Esophagus squamous epithelium (tissue), 5 donors: ENCODE measurements around the gene NAV2. TPM values are rescaled to one million over a fixed set of nuclear protein-coding genes. Genes with fewer than 3 reads are reported as not detected.

Experiments
- DNase-seq: peaks from one replicate; lab custom pipeline; 2025; lab: John Stamatoyannopoulos, UW
- H3K27ac ChIP-seq, 4 donors: fragments of 200-600 bp; sonication (generic); one replicate each; pipeline ENCODE4 v1.5.1; 2016 to 2019; ENCODE audit warnings: mild to moderate bottlenecking in 1 of 4
- H3K27me3 ChIP-seq, 4 donors: fragments of 200-600 bp; sonication (generic); 1 replicate in 3 of 4; 2 replicates in 1 of 4; pipeline versions ENCODE4 v1.5.1 to v1.6.0; 2017 to 2021; ENCODE audit warnings: antibody characterized with exemption in 1 of 4
- H3K36me3 ChIP-seq, 3 donors: fragments of 200-600 bp; sonication (generic); one replicate each; pipeline ENCODE4 v1.5.1; 2016 to 2019
- H3K4me1 ChIP-seq, 3 donors: fragments of 200-600 bp; sonication (generic); one replicate each; pipeline ENCODE4 v1.5.1; 2017 to 2019
- H3K4me3 ChIP-seq, 4 donors: fragments of 200-600 bp; sonication (generic); 1 replicate in 3 of 4; 2 replicates in 1 of 4; pipeline ENCODE4 v1.5.1; 2016 to 2019; ENCODE audit warnings: mild to moderate bottlenecking in 2 of 4, moderate library complexity in 1 of 4
- H3K9me3 ChIP-seq, 3 donors: fragments of 200-600 bp; sonication (generic); one replicate each; pipeline ENCODE4 v1.5.1; 2016 to 2019
- CTCF ChIP-seq, 6 experiments: fragments of 450-650 bp in 4 of 6; fragments of 200-600 bp in 2 of 6; sonication (generic) in 2 of 6; IDR thresholded peaks; one replicate each; pipeline ENCODE4 v1.5.1; 2016 to 2019; ENCODE audit warnings: antibody characterized with exemption in 6 of 6, mild to moderate bottlenecking in 4 of 6, moderate library complexity in 4 of 6
- POLR2A ChIP-seq, 4 donors: fragments of 450-650 bp; IDR thresholded peaks; one replicate each; pipeline ENCODE4 v1.6.1; 2017; ENCODE audit warnings: antibody characterized with exemption in 4 of 4, mild to moderate bottlenecking in 4 of 4, moderate library complexity in 3 of 4
- WGBS, 2 donors: methylation state at CpG; one replicate each; pipeline ENCODE4 v1.1.5; 2018; 5-methylcytosine and 5-hydroxymethylcytosine counted together
- intact Hi-C: fragments of 100-400 bp; cut with DNase I; formaldehyde crosslinking; loops from one replicate; pipeline ENCODE4 v1.15.0; 2022
- total RNA-seq, 4 donors: library from RNA; depleted of rRNA; stranded (reverse); fragments of >200 nt; gene quantifications; one replicate each; pipeline ENCODE4 v1.1.0, GENCODE V29; 2016
- donor health status: DM: yes; HTN: yes; CAD: no.

Gene NAV2
- total RNA-seq, 4 donors from 2014 or later = 4.9 to 19.1 (median 14.6) TPM

DNA sequence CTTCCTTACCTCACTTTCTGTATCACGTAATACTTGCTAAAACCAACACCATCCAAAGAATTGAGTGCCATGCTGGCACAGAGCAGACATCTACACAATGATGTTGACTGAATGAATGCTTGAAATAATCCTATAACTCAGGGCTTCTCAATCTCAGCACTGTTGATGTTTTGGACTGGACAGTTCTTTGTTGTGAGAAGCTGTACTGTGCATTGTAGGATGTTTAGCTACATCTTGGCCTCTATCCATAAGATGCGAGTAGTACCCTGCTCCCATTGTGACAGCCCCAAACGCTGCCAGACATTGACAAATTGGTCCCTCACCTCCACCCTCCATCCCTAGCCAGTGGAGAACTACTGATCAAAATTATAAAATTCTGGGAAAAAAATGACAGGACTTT is 153.4 kb downstream of the NAV2 start:
- H3K36me3 ChIP-seq = no peaks in the 10 kb centered on the region
- 75 to 77% methylated on average over 3 of the region's 3 CpGs for WGBS, 2 donors
- no peak overlapping the region for H3K4me3 ChIP-seq
- TF ChIP-seq CTCF (IDR thresholded peaks at IDR 0.05) (no peak), POLR2A (IDR thresholded peaks at IDR 0.05) (no peak)
- H3K27me3 ChIP-seq = no peaks in the 10 kb centered on the region
- intact Hi-C loops = no loop called here
- H3K9me3 ChIP-seq = no peaks in the 10 kb centered on the region
- H3K4me1 ChIP-seq = peaks cover 7 to 44% (median 17%) of the 10 kb centered on the region in 3 donors
- DNase-seq = no peak
- H3K27ac ChIP-seq = no peak overlapping the region

DNA sequence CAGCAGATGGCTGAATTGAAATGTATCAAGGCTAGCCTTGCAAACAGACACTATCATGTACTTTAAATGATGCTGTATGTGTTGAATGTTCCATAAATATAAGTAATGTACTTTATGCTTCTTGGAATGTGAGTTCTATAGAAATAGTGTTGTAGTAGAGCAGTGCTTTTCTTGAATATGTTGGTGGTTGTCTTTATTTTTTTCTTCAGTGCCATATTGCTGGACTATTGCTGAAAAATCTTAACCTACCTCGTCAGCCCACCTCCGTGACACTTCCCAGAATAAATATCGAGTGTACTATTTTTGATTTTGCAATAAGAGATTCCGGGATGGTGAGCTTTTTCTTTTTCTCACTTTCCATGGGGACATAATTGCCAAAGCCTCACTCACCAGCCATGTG is 153.9 kb downstream of the NAV2 start:
- H3K4me1 ChIP-seq = peaks cover 7 to 48% (median 17%) of the 10 kb centered on the region in 3 donors
- 69 to 80% methylated on average over 4 of the region's 4 CpGs for WGBS, 2 donors
- intact Hi-C loops = no loop called here

DNA sequence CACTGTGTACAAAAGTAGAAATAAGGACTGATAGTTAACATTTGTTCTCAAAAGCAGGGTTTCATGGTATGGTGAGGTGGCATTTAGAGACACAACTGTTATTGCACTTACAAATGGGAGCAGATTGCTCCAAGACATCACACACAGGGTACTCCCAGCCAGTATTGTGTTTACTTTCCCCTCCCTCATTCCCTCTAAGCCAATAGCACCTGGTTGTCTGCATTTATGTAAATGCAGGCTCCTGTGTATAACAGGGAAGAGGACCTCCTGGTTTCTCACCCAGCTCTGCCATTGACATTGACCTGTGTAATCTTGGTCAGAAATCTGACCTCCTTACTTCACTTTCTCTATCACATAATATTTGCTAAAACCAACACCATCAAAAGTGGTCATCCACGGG is 154.4 kb downstream of the NAV2 start:
- intact Hi-C loops = no loop called here
- H3K9me3 ChIP-seq = no peaks in the 10 kb centered on the region
- no peak overlapping the region for H3K27ac ChIP-seq
- no peak for TF ChIP-seq POLR2A (IDR thresholded peaks at IDR 0.05)
- H3K4me3 ChIP-seq = no peak overlapping the region
- H3K27me3 ChIP-seq = no peaks in the 10 kb centered on the region
- DNase-seq = no peak
- 57 to 100% methylated on average over 1 of the region's 1 CpG for WGBS, 2 donors
- no peaks in the 10 kb centered on the region for H3K36me3 ChIP-seq
- H3K4me1 ChIP-seq = peaks cover 7 to 53% (median 17%) of the 10 kb centered on the region in 3 donors

More for the DNA sequence above, 153.9 kb downstream of the NAV2 start:
- H3K9me3 ChIP-seq = no peaks in the 10 kb centered on the region
- H3K4me3 ChIP-seq = no peak overlapping the region
- H3K27me3 ChIP-seq = no peaks in the 10 kb centered on the region
- TF ChIP-seq CTCF (IDR thresholded peaks at IDR 0.05) (no peak), POLR2A (IDR thresholded peaks at IDR 0.05) (no peak)
- no peaks in the 10 kb centered on the region for H3K36me3 ChIP-seq
- no peak overlapping the region for H3K27ac ChIP-seq
- no peak for DNase-seq

DNA sequence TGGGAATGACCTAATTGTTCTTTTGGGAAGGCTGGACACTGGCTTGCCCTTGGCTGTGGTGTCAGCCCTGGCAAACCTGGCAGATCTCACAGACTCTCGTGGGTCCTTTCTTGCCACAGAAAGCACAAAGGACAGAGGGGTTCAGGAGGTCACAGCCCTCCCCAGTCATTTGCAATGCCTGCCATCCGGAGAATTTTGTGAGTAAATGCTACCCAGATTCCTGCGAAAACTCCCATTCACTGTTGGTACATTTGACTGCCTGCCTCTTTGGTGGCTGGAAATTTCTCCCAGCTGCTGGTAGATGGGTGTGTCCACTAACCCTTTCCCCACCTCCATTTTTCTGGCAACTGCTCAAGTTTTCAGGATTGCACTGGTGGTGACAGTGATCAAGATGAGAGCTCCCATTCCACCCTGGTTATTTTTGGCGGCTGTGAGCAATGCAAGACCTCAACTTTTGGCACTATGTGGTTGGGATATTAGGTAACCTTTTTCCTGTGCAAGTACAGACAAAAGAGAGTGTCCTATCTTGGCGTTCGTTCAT is 155.7 kb downstream of the NAV2 start:
- TF ChIP-seq POLR2A (IDR thresholded peaks at IDR 0.05) (no peak), CTCF (IDR thresholded peaks at IDR 0.05) (no peak)
- Histone ChIP-seq H3K27me3 (no peaks in the 10 kb centered on the region), H3K9me3 (no peaks in the 10 kb centered on the region), H3K36me3 (no peaks in the 10 kb centered on the region), H3K4me3 (no peak overlapping the region), H3K27ac (peak overlapping the region in 2 of 4 donors; percentile 15 to 36), H3K4me1 (peaks cover 7 to 66% (median 20%) of the 10 kb centered on the region in 3 donors)
- no peak for DNase-seq
- WGBS, 2 donors = 27 to 32% methylated on average over 6 of the region's 6 CpGs
- intact Hi-C loops = no loop called here

GRCh38 chr11:19868871-19869270 is 156.2 kb downstream of the NAV2 start:
- Histone ChIP-seq H3K27ac (no peak overlapping the region), H3K4me1 (peaks cover 7 to 70% (median 22%) of the 10 kb centered on the region in 3 donors), H3K27me3 (no peaks in the 10 kb centered on the region), H3K9me3 (no peaks in the 10 kb centered on the region), H3K36me3 (no peaks in the 10 kb centered on the region), H3K4me3 (no peak overlapping the region)
- intact Hi-C loops = no loop called here
- 48 to 50% methylated on average over 2 of the region's 2 CpGs for WGBS, 2 donors
- TF ChIP-seq CTCF (IDR thresholded peaks at IDR 0.05) = no peak
- no peak for TF ChIP-seq POLR2A (IDR thresholded peaks at IDR 0.05)
- no peak for DNase-seq
